ENCODE data around the gene ATAD2B. TPM values are rescaled to one million over a fixed set of nuclear protein-coding genes. Genes with fewer than 3 reads are reported as not detected.
"Not testable (repeated sequence)": the region's sequence is repeated elsewhere in the genome, so short reads cannot be mapped to it uniquely, and the experiment has no call there.

ATAD2B gene
- 10 to 100 TPM in 2 of 4 donors, 1 to 10 TPM in 2; 9.3 to 15.1 (median 10.3) TPM for total RNA-seq
- polyA plus RNA-seq, result 2.8 TPM
- long read RNA-seq, donor 1, full-length matches to known transcripts, result 1 of 7 reads
- long read RNA-seq, donor 1, partial matches to known transcripts, result 4 of 7 reads
- long read RNA-seq, donor 1, other reads (novel, unspliced or antisense), result 2 of 7 reads
- long read RNA-seq, donor 2, partial matches to known transcripts, result 0 of 1 reads
- long read RNA-seq, donor 2, other reads (novel, unspliced or antisense), result 1 of 1 reads
- long read RNA-seq, donor 3, partial matches to known transcripts, result 7 of 17 reads
- long read RNA-seq, donor 3, other reads (novel, unspliced or antisense), result 10 of 17 reads
- long read RNA-seq, donor 4, full-length matches to known transcripts, result 1 of 3 reads
- long read RNA-seq, donor 4, partial matches to known transcripts, result 0 of 3 reads
- long read RNA-seq, donor 4, other reads (novel, unspliced or antisense), result 2 of 3 reads

DNA sequence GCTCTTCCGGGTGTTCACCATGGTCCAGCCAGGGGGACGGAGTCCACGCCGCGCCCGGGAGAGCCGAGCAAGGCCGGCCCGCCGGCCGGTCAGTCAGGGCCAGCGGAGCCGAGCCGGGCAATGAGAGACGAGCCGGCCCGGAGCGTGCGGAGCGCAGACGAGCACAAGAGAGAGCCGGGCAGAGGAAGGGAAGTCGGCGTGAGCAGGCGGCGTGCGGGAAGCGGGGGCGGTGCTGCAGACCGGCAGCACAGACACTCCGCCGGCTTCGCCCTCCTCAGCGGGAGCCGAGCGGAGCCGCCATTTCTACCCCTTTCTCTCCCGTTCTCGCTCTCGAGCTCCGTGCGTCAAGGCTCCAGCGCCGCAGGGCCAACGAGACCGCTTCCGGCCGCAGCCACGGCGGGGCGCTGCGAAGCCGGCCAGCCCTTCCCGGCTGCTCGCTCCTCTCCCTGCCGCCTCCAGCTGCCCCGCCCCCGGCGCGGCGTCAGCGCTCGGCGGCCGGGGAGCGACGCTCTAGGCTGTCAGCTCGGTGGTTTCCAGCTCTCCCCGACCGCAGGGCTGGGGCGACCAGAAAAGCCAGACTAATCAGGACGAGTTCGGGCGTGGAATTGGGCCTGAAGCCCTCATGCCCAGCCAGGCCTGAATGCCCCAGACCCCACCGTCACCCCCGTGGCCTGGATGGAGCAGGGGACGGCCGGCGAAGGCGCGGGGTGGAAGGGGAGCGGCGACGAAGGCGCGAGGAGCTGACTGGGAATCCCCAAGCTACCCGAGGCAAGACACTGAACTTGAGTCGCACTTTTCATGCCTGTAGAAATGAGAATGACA is at the start of gene ATAD2B:
Gene ATAD2B, minus strand, starts transcription at position 374 of the 822 bp plus-strand sequence. Its CDS starts 353 bp downstream, at position 21.
- DNase-seq (peak; percentile 91 to 97 (median 96)), ATAC-seq (peak; percentile 95 to 97)
- Histone ChIP-seq H3K27ac (ENCODE audit: low read length) (peak within 1 kb of the TSS; percentile 95), H3K9me3 (ENCODE audit: control insufficient read depth, low read length) (no peaks in the 10 kb centered on the region), H3K27me3 (ENCODE audit: control insufficient read depth, insufficient read depth) (no peaks in the 10 kb centered on the region), H3K4me1 (ENCODE audit: control insufficient read depth, insufficient read depth, low read length) (peaks cover 6% of the 10 kb centered on the region), H3K4me3 (ENCODE audit: low read length) (peak within 1 kb of the TSS; percentile 84)
- intact Hi-C loops (cut with DNase I), result loop anchor here in 2 of 4 donors (10.0 kb wide), 1 partner anchor 158 kb away; the partner anchor contains the start of gene TP53I3 (in 2 of the 2)
- under 1% methylated on average over 88 of the region's 88 CpGs for WGBS

DNA sequence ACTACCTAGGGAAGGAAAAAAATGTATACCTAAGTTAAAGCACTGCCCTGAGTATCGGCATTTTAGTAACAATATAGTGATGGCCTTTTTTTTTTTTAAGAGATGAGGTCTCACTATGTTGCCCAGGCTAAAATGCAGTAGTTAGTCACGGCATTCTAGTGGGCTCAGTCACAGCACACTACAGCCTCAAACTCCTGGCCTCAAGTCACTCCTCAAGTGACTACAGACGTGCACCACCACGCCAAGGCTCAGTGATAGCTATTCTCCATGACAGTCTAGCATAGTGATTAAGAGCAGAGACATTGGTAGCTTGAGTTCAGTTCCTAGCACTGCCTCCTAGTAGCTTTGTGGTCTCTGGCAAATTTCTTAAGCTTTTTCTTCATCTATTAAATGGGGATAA is 40.9 kb upstream of the ATAD2B start:
- WGBS, result 96% methylated on average over 4 of the region's 4 CpGs
- Histone ChIP-seq H3K9me3 (ENCODE audit: control insufficient read depth, low read length) (no peaks in the 10 kb centered on the region), H3K4me1 (ENCODE audit: control insufficient read depth, insufficient read depth, low read length) (no peaks in the 10 kb centered on the region), H3K27ac (ENCODE audit: low read length) (no peak overlapping the region), H3K4me3 (ENCODE audit: low read length) (no peak overlapping the region), H3K27me3 (ENCODE audit: control insufficient read depth, insufficient read depth) (no peaks in the 10 kb centered on the region)
- no peak for ATAC-seq
- intact Hi-C loops (cut with DNase I), result no loop called here
- no peak for DNase-seq

DNA sequence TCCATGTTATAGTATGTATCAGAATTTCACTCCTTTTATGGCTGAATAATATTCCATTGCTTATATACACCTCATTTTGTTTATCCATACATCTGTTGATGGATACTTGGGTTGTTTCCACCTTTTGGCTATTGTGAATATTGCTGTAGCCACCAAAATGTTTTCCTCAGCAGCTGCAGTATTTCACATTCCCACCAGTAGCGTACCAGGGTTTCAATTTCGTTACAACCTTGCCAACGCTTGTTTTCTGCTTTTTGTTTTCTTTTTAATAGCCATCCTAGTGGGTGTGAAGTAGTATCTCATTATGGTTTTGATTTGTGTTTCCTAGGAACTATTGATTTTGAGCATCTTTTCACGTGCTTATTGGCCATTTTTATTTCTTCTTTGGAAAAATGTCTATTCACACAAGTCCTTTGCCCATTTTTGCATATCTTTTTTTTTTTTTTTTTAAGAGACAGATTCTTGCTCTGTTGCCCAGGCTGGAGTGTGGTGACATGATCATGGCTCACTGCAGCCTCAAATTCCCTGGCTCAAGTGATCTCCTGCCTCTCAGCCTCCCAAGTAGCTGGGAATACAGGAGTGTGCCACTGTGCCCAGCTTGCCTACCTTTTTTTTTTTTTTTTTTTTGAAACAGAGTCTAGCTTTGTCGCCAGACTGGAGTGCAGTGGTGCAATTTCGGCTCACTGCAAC is 27.5 kb upstream of the ATAD2B start:
- Histone ChIP-seq H3K9me3 (ENCODE audit: control insufficient read depth, low read length) (no peaks in the 10 kb centered on the region), H3K4me1 (ENCODE audit: control insufficient read depth, insufficient read depth, low read length) (no peaks in the 10 kb centered on the region), H3K27me3 (ENCODE audit: control insufficient read depth, insufficient read depth) (no peaks in the 10 kb centered on the region), H3K27ac (ENCODE audit: low read length) (no peak overlapping the region), H3K4me3 (ENCODE audit: low read length) (peak overlapping the region; percentile 28)
- ATAC-seq, result peak; percentile 43 to 76
- intact Hi-C loops (cut with DNase I), result no loop called here
- WGBS, result 73% methylated on average over 6 of the region's 6 CpGs
- peak in 2 of 3 donors; percentile 18 to 63 for DNase-seq

DNA sequence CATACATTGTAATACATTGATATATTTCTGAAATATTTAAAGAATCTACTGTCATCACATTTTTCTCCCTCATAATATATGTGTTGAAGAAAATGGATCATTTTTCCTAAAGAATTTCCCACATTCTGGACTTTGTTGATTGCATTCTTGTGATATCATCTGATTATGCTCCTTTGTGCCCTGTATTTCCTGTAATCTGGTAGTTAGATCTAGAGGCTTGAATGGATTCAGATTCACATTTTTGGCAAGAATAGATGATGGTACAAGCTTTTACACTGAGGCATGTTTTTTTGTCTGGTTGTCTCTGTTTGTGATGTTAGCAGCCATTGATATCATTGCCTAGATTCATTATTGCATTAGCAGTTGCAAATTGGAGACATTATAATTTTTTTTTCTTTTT is 26.7 kb upstream of the ATAD2B start:
- Histone ChIP-seq H3K27me3 (ENCODE audit: control insufficient read depth, insufficient read depth) (no peaks in the 10 kb centered on the region), H3K27ac (ENCODE audit: low read length) (no peak overlapping the region), H3K9me3 (ENCODE audit: control insufficient read depth, low read length) (no peaks in the 10 kb centered on the region), H3K4me3 (ENCODE audit: low read length) (no peak overlapping the region), H3K4me1 (ENCODE audit: control insufficient read depth, insufficient read depth, low read length) (no peaks in the 10 kb centered on the region)
- intact Hi-C loops (cut with DNase I), result no loop called here
- DNase-seq, result no peak
- ATAC-seq, result no peak

DNA sequence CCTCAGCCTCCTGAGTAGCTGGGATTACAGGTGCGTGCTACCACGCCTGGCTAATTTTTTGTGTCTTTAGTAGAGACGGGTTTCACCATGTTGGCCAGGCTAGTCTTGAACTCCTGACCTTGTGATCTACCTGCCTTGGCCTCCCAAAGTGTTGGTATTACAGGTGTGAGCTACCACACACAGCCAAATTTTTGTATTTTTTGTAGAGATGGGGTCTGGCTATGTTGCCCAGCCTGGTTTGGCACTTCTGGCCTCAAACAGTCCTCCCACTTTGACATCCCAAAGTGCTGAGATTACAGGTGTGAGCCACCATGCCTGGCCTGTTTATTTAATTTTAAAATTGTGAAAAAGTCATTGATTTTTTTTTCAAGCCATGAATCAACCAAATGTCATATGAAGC is 25.6 kb upstream of the ATAD2B start:
- ATAC-seq; DNase-seq; H3K27ac ChIP-seq (ENCODE audit: low read length); intact Hi-C loops (cut with DNase I); H3K4me1 ChIP-seq (ENCODE audit: control insufficient read depth, insufficient read depth, low read length); H3K9me3 ChIP-seq (ENCODE audit: control insufficient read depth, low read length); H3K4me3 ChIP-seq (ENCODE audit: low read length); H3K27me3 ChIP-seq (ENCODE audit: control insufficient read depth, insufficient read depth): not testable (repeated sequence)
- over 99% methylated on average over 3 of the region's 3 CpGs for WGBS

DNA sequence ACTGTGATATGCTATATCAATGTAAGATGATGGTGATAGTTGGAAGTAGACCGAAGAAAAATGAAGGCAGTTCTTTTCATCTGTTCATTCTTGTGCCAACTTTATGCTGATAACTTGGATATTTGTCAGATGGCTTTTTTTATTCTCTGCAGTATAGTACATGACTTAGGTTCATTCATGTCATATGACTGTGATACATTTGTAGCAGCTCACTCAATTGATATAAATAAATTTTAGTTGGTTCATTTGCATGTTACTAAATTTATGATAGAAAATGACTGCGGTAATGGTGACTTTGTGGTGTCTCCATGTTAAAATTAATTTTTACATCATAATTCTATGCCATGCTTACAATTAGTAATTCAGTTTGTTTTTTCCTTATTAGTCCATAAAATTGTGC is 20.4 kb upstream of the ATAD2B start:
- H3K4me1 ChIP-seq (ENCODE audit: control insufficient read depth, insufficient read depth, low read length), result peaks cover 8% of the 10 kb centered on the region
- no peaks in the 10 kb centered on the region for H3K9me3 ChIP-seq (ENCODE audit: control insufficient read depth, low read length)
- DNase-seq, result no peak
- H3K27me3 ChIP-seq (ENCODE audit: control insufficient read depth, insufficient read depth), result no peaks in the 10 kb centered on the region
- ATAC-seq, result no peak
- no peak overlapping the region for H3K27ac ChIP-seq (ENCODE audit: low read length)
- WGBS, result 67% methylated on average over 2 of the region's 2 CpGs
- intact Hi-C loops (cut with DNase I), result no loop called here
- no peak overlapping the region for H3K4me3 ChIP-seq (ENCODE audit: low read length)

DNA sequence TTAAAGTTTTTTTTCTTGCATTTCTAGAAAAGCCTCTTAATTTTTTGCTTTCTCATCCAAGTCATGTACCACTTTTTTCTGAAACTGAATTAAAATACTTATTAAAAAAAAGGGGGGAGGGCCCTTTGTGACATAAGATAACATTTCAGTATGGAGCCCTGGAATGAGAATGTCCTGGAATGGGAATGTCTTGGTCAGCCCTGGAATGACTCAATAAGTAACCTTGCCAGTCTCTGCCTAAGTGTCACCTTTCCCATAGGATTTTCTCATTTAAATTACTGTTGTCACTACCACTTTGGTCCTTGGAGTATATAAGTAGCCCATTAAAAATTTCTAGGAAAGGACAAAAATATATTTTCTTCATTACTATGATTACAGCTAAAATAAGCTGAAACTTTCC is 18.1 kb upstream of the ATAD2B start:
- peaks cover 10% of the 10 kb centered on the region for H3K4me1 ChIP-seq (ENCODE audit: control insufficient read depth, insufficient read depth, low read length)
- no peak overlapping the region for H3K4me3 ChIP-seq (ENCODE audit: low read length)

DNA sequence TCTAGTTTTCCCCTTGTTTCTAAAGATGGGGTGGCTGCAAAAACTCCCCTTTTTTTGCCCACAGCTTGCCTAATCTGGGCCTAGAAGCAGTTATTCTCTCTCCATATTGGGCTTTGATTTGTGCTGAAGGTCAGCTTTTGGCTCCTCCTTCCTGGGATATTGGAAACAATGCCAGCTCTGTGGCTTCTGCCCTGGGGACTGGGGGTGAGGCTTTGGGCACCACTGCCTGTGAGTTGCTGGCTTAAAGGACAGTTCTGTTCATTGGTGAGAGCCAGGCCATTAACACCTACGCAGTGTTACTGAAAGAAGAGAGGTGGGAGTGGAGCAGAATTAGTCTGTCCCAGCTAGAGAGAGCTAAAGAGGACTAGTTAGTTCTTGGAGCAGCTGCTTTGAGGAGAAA is 17.6 kb upstream of the ATAD2B start:
- 52% methylated on average over 1 of the region's 1 CpG for WGBS
- DNase-seq (peak in 2 of 3 donors; percentile 23 to 59), ATAC-seq (peak; percentile 19 to 42)
- peaks cover 11% of the 10 kb centered on the region for H3K4me1 ChIP-seq (ENCODE audit: control insufficient read depth, insufficient read depth, low read length)
- H3K4me3 ChIP-seq (ENCODE audit: low read length), result no peak overlapping the region
- no peaks in the 10 kb centered on the region for H3K27me3 ChIP-seq (ENCODE audit: control insufficient read depth, insufficient read depth)
- no peaks in the 10 kb centered on the region for H3K9me3 ChIP-seq (ENCODE audit: control insufficient read depth, low read length)
- intact Hi-C loops (cut with DNase I), result no loop called here
- H3K27ac ChIP-seq (ENCODE audit: low read length), result peak overlapping the region; percentile 56

More for the DNA sequence above, 18.1 kb upstream of the ATAD2B start:
- Histone ChIP-seq H3K27ac (ENCODE audit: low read length) (no peak overlapping the region), H3K27me3 (ENCODE audit: control insufficient read depth, insufficient read depth) (no peaks in the 10 kb centered on the region), H3K9me3 (ENCODE audit: control insufficient read depth, low read length) (no peaks in the 10 kb centered on the region)
- intact Hi-C loops (cut with DNase I), result no loop called here
- no peak for ATAC-seq
- no peak for DNase-seq

DNA sequence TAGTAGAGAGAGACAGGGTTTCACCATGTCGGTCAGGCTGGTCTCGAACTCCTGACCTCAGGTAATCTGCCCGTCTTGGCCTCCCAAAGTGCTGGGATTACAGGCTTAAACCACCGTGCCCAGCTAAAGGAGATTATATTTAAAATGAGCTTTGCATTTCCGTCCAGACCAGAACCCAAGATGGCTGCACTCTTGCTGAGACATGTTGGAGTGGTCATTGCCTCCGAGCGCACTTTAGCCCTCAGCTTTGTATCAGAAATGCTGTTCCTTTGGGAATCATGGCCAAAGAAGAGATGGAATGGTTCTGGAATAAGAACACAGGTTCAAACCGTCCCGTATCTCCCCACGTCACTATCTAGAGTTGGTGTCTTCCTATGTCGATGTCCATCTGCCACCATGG is 16.7 kb upstream of the ATAD2B start:
- intact Hi-C loops (cut with DNase I), result no loop called here
- peak overlapping the region; percentile 68 for H3K27ac ChIP-seq (ENCODE audit: low read length)
- ATAC-seq, result no peak

DNA sequence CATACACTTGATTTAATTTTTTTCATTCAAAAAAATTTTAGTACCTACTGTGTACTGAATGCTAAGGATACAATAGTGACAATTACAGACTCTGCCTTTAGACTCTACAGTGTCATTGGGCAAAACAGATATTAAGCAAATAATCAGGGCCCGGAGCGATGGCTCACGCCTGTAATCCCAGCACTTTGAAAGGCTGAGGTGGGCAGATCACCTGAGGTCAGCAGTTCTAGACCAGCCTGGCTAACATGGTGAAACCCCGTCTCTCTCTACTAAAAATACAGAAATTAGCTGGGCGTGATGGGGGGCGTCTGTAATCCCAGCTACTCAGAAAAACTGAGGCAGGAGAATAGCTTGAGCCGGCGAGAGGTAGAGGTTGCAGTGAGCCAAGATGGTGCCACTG is 14.7 kb upstream of the ATAD2B start:
- Histone ChIP-seq H3K27me3 (ENCODE audit: control insufficient read depth, insufficient read depth) (no peaks in the 10 kb centered on the region), H3K4me1 (ENCODE audit: control insufficient read depth, insufficient read depth, low read length) (peaks cover 13% of the 10 kb centered on the region), H3K4me3 (ENCODE audit: low read length) (peak overlapping the region; percentile 65), H3K27ac (ENCODE audit: low read length) (no peak overlapping the region), H3K9me3 (ENCODE audit: control insufficient read depth, low read length) (no peaks in the 10 kb centered on the region)
- 86% methylated on average over 8 of the region's 8 CpGs for whole genome bisulfite sequencing
- ATAC-seq (no peak), DNase-seq (no peak)
- intact Hi-C loops (cut with DNase I), result no loop called here

More for the DNA sequence above, 16.7 kb upstream of the ATAD2B start:
- Histone ChIP-seq H3K27me3 (ENCODE audit: control insufficient read depth, insufficient read depth) (no peaks in the 10 kb centered on the region), H3K4me1 (ENCODE audit: control insufficient read depth, insufficient read depth, low read length) (peaks cover 13% of the 10 kb centered on the region), H3K4me3 (ENCODE audit: low read length) (no peak overlapping the region), H3K9me3 (ENCODE audit: control insufficient read depth, low read length) (no peaks in the 10 kb centered on the region)
- WGBS, result 98% methylated on average over 11 of the region's 11 CpGs
- no peak for DNase-seq
